Measurements from ENCODE around the gene STRADB. TPM values are rescaled to one million over a fixed set of nuclear protein-coding genes. Genes with fewer than 3 reads are reported as not detected.

The STRADB gene, protein sequence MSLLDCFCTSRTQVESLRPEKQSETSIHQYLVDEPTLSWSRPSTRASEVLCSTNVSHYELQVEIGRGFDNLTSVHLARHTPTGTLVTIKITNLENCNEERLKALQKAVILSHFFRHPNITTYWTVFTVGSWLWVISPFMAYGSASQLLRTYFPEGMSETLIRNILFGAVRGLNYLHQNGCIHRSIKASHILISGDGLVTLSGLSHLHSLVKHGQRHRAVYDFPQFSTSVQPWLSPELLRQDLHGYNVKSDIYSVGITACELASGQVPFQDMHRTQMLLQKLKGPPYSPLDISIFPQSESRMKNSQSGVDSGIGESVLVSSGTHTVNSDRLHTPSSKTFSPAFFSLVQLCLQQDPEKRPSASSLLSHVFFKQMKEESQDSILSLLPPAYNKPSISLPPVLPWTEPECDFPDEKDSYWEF
- total RNA-seq: 29.9 and 32.0 TPM in 2 replicates

DNA sequence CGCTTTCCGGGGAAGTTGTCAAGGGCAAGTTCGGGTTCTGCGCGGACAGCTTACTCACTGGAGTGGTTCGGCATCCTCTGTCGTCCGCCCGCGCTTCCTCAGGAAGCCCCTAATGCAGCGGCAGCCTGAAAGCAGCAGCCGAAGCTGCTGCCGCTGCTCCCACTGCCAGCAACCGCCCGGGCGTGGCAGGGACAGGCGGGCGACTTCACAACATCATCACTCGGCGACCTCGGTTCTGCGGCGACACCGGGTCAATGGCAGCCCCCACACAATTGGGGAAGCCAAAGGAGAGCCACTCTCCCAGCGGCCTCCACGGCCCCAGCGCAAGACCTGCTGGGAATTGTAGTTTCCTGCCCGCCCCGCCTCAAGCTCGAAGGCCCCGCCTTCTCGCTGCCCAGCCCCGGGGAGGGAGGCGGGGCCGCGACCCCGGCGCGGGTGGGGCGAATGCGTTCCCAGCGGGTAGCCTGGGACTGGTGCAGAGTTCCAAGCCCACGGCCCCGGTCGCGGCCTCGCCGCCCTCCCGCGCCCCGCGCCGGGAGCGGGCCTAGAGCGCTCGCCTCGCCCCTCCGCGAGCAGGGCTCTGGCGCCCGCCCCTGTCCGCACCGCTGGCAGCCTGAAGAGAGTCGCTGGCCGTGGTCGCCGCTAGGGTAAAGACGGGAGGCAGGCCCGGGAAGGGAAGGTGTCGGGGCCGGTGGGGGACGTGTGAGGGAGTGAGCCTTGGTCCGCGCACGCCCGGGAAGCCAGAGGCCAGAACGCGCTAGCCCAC is at the start of gene STRADB, which contains the start of gene TRAK2:
TSS of gene STRADB (plus strand) at position 449 of the 766 bp plus-strand sequence. CDS start 3,101 bp downstream, outside the sequence.
TSS of gene TRAK2 (minus strand) at position 167 of the 766 bp plus-strand sequence. CDS start 30,951 bp downstream, outside the sequence.

Other genes starting within 250 kb of the STRADB start
- gene CASP8, start 191.2 kb upstream of the STRADB start, total RNA-seq: 21.0 and 22.8 TPM in 2 replicates
- 0.44 TPM in 1 of 2 replicates, not detected in the other for gene FLACC1, start 94.4 kb upstream of the STRADB start, total RNA-seq
- gene TRAK2, start 282 bp upstream of the STRADB start, total RNA-seq: 22.8 and 28.5 TPM in 2 replicates
- gene TMEM237, start 191.8 kb downstream of the STRADB start, total RNA-seq: 38.1 and 49.4 TPM in 2 replicates
- 8.3 and 13.2 TPM in 2 replicates for gene MPP4, start 246.9 kb downstream of the STRADB start, total RNA-seq

Measured in mammary microvascular endothelial cell (primary cell).